G401.6 (cell line): Measurements from ENCODE around the gene NMUR1.

Experiments
- FAIRE-seq: peaks from 2 replicates; lab custom pipeline; 2012; peaks lifted over from hg19 to GRCh38; lab: Jason Lieb, UNC

The NMUR1 gene

GRCh38 chr2:231483398-231484329, 46.6 kb downstream of the NMUR1 start:
- no peak for FAIRE-seq

GRCh38 chr2:231482806-231483391, 47.3 kb downstream of the NMUR1 start:
- FAIRE-seq, result no peak

GRCh38 chr2:231480781-231481180, 49.5 kb downstream of the NMUR1 start:
- no peak for FAIRE-seq

GRCh38 chr2:231479455-231479854, 50.8 kb downstream of the NMUR1 start:
- no peak for FAIRE-seq

- no peak for FAIRE-seq
Measured at GRCh38 chr2:231476920-231477319, 53.3 kb downstream of the NMUR1 start.

GRCh38 chr2:231475965-231476364, 54.3 kb downstream of the NMUR1 start:
- FAIRE-seq, result no peak
